GM12878 (cell line): Measurements from ENCODE around the gene RASGEF1B. TPM values are rescaled to one million over a fixed set of nuclear protein-coding genes. Genes with fewer than 3 reads are reported as not detected.

ENCODE experiments used
- ATAC-seq: fragments of 200-7000 bp; cut with Tn5 transposase; 3 replicates; pipeline ENCODE4 v1.9.1; 2020; ENCODE audit warnings: mild to moderate bottlenecking, moderate library complexity
- BruUV-seq: library from RNA; stranded (reverse); fragments of 400-500 nt; replicated peaks from 2 replicates; lab custom pipeline; 2021; lab: Mats Ljungman, UMichigan
- CTCF ChIA-PET: fragments of 300-600 bp; sonication (Branson Sonifier 250); formaldehyde crosslinking; extraction: SDS; loops from one replicate; lab custom pipeline; 2021; ENCODE audit warnings: inconsistent platforms; lab: Yijun Ruan, JAX
- POLR2A ChIA-PET: fragments of 350-600 bp; formaldehyde crosslinking; extraction: SDS; loops from one replicate; lab custom pipeline; 2021; ENCODE audit warnings: inconsistent platforms; lab: Charles Lee
- RAD21 ChIA-PET: fragments of 300-600 bp; sonication (Branson Sonifier 250); formaldehyde crosslinking; loops from one replicate; lab custom pipeline; 2023; ENCODE audit warnings: antibody characterized with exemption; ENCODE audit not compliant: unreplicated experiment; lab: Charles Lee
- SMC1A ChIA-PET: fragments of 300-600 bp; sonication (Branson Sonifier 250); formaldehyde crosslinking; loops from one replicate; lab custom pipeline; 2023; ENCODE audit not compliant: unreplicated experiment, uncharacterized antibody; lab: Charles Lee
- DNase-seq: peaks from one replicate; pipeline ENCODE4 v3.0.0-alpha.2; 2011; ENCODE audit warnings: low read depth, low spot score
- FAIRE-seq: peaks from 3 replicates; lab custom pipeline; 2011; peaks lifted over from hg19 to GRCh38; lab: Jason Lieb, UNC
- H2AFZ ChIP-seq: 2 replicates; pipeline ENCODE4 v1.6.0; 2011; ENCODE audit warnings: low read depth, low read length, control low read depth; ENCODE audit not compliant: control insufficient read depth
- H3K27ac ChIP-seq: 2 replicates; pipeline ENCODE4 v1.5.1; 2011; ENCODE audit warnings: control low read depth; ENCODE audit not compliant: control insufficient read depth, insufficient read depth
- H3K27me3 ChIP-seq, 2 experiments: replicated peaks in 1 of 2; 2 replicates each; pipeline versions ENCODE4 v1.6.0 to v1.6.1; 2011; ENCODE audit warnings: low read length in 1 of 2; ENCODE audit not compliant: control insufficient read depth in 2 of 2, insufficient read depth in 2 of 2
- H3K36me3 ChIP-seq, 2 experiments: 2 replicates each; pipeline ENCODE4 v1.5.1; 2011; ENCODE audit warnings: low read length in 1 of 2; ENCODE audit not compliant: control insufficient read depth in 2 of 2, insufficient read depth in 2 of 2
- H3K4me1 ChIP-seq: 2 replicates; pipeline ENCODE4 v1.6.1; 2011; ENCODE audit warnings: mild to moderate bottlenecking, low read length, moderate library complexity, mixed read lengths; ENCODE audit not compliant: control insufficient read depth, insufficient read depth
- H3K4me2 ChIP-seq: 2 replicates; pipeline ENCODE4 v1.6.0; 2011; ENCODE audit warnings: control low read depth; ENCODE audit not compliant: control insufficient read depth, insufficient read depth
- H3K4me3 ChIP-seq: fragments of 200-600 bp; sonication (generic); 2 replicates; pipeline ENCODE4 v1.5.1; 2016
- H3K79me2 ChIP-seq: 2 replicates; pipeline ENCODE4 v1.6.0; 2011; ENCODE audit warnings: low read length; ENCODE audit not compliant: control insufficient read depth, insufficient read depth
- H3K9ac ChIP-seq: 2 replicates; pipeline ENCODE4 v1.8.0; 2011; ENCODE audit warnings: low read length, control low read depth, mixed read lengths; ENCODE audit not compliant: control insufficient read depth, insufficient read depth
- H3K9me3 ChIP-seq: replicated peaks from 3 replicates; pipeline ENCODE4 v1.5.1; 2011; ENCODE audit warnings: mild to moderate bottlenecking, low read length; ENCODE audit not compliant: control insufficient read depth, insufficient read depth
- H4K20me1 ChIP-seq: 2 replicates; pipeline ENCODE4 v1.6.0; 2011; ENCODE audit not compliant: control insufficient read depth, insufficient read depth
- ASH2L ChIP-seq: fragments of 300-600, 200-600 bp; sonication (generic); IDR thresholded peaks from 2 replicates; pipeline ENCODE4 v1.6.1; 2017; ENCODE audit warnings: low read depth, mild to moderate bottlenecking, borderline replicate concordance
- BMI1 ChIP-seq: fragments of 450-650 bp; IDR thresholded peaks from 2 replicates; pipeline ENCODE4 v1.6.1; 2016; ENCODE audit warnings: mild to moderate bottlenecking, moderate library complexity, borderline replicate concordance
- CEBPZ ChIP-seq: fragments of 150-350 bp; IDR thresholded peaks from 2 replicates; pipeline ENCODE4 v1.6.1; 2016; ENCODE audit warnings: low read depth, low read length
- CREB1 ChIP-seq: IDR thresholded peaks from 2 replicates; pipeline ENCODE4 v1.6.1; 2012; ENCODE audit warnings: low read depth, mild to moderate bottlenecking, inconsistent platforms
- IKZF2 ChIP-seq, 2 experiments: fragments of 450-650 bp; IDR thresholded peaks; 2 replicates each; pipeline ENCODE4 v1.6.1; 2017; ENCODE audit warnings: mild to moderate bottlenecking in 2 of 2, moderate library complexity in 2 of 2
- KAT2A ChIP-seq: conservative IDR thresholded peaks from 2 replicates; pipeline ENCODE4 v1.6.1; 2011; ENCODE audit warnings: low read depth, low read length; ENCODE audit not compliant: control insufficient read depth
- MEF2A ChIP-seq: IDR thresholded peaks from 2 replicates; pipeline ENCODE4 v1.6.1; 2011; ENCODE audit warnings: low read depth, mild to moderate bottlenecking, low read length, moderate library complexity; ENCODE audit not compliant: insufficient read depth
- NFXL1 ChIP-seq: fragments of 450-650 bp; IDR thresholded peaks from 2 replicates; pipeline ENCODE4 v1.6.1; 2017; ENCODE audit warnings: antibody characterized with exemption, mild to moderate bottlenecking, borderline replicate concordance
- RFX5 ChIP-seq: IDR thresholded peaks from 2 replicates; pipeline ENCODE4 v1.6.1; 2011; ENCODE audit warnings: low read depth, low read length, improper control_type of control experiment
- SMAD5 ChIP-seq: IDR thresholded peaks from 2 replicates; pipeline ENCODE4 v1.6.1; 2016; ENCODE audit warnings: antibody characterized with exemption, low read depth
- SREBF1 ChIP-seq: IDR thresholded peaks from 2 replicates; pipeline ENCODE4 v1.6.1; 2012; ENCODE audit warnings: mild to moderate bottlenecking, low read length
- STAT3 ChIP-seq: IDR thresholded peaks from 2 replicates; pipeline ENCODE4 v1.6.1; 2011; ENCODE audit warnings: low read depth, low read length, improper control_type of control experiment
- ZBTB33 ChIP-seq: fragments of 450-650 bp; IDR thresholded peaks from 2 replicates; pipeline ENCODE4 v1.6.1; 2017; ENCODE audit warnings: mild to moderate bottlenecking
- ZNF384 ChIP-seq: IDR thresholded peaks from 2 replicates; pipeline ENCODE4 v1.6.1; 2012; ENCODE audit warnings: low read depth, mild to moderate bottlenecking, low read length, improper control_type of control experiment, borderline replicate concordance
- WGBS: methylation state at CpG from one replicate; pipeline ENCODE4 v1.1.6; 2016; ENCODE audit warnings: low lambda C conversion rate; ENCODE audit not compliant: insufficient replicate concordance, insufficient coverage; ENCODE audit errors: missing lambda C conversion rate; 5-methylcytosine and 5-hydroxymethylcytosine counted together
- in situ Hi-C: fragments of 300-500 bp; cut with MboI; formaldehyde crosslinking; loops from 9 replicates; pipeline ENCODE4 v1.14.3; 2018; ENCODE audit warnings: mixed read lengths
- intact Hi-C: fragments of 100-400 bp; cut with micrococcal nuclease; formaldehyde crosslinking; loops from one replicate; pipeline ENCODE4 v1.14.2; 2022; ENCODE audit not compliant: unreplicated experiment
- polyA plus RNA-seq, 11 experiments: library from polyadenylated mRNA; depleted of rRNA in 4 of 11; unstranded in 6 of 11; stranded (reverse) in 5 of 11; fragments of >200 nt; fragmentation: Nextera tagmentation in 4 of 11; fragmentation: Illumina TruSeq in 1 of 11; extraction: Ambion mirVana in 4 of 11; extraction: Trizol in 1 of 11; gene quantifications; 1 replicate in 1 of 11; 2 replicates in 10 of 11; pipeline versions ENCODE4 v1.2.1 to v1.2.3, GENCODE V29; 2011 to 2016; ENCODE audit warnings: inconsistent platforms in 2 of 11, missing spikeins in 2 of 11, low read depth in 1 of 11
- total RNA-seq, 4 experiments: library from RNA; depleted of rRNA in 3 of 4; stranded (reverse); fragments of >200 nt in 3 of 4; fragmentation: Illumina TruSeq in 1 of 4; extraction: Trizol in 1 of 4; gene quantifications; 2 replicates each; pipeline versions ENCODE4 v1.2.1 to v1.2.3, GENCODE V29; 2013 to 2021
- TF ChIP-seq, protein P1 (sequence below): fragments of 450-650 bp; IDR thresholded peaks from 2 replicates; pipeline ENCODE4 v1.6.1; 2014; ENCODE audit warnings: mild to moderate bottlenecking
- TF ChIP-seq, protein P2 (sequence below): IDR thresholded peaks from 2 replicates; pipeline ENCODE4 v1.6.1; 2011; ENCODE audit warnings: borderline replicate concordance, low read depth, mild to moderate bottlenecking, moderate library complexity, mixed read lengths, low read length; ENCODE audit not compliant: insufficient read depth; ENCODE audit errors: extremely low read length
- TF ChIP-seq, protein P3 (sequence below): IDR thresholded peaks from 2 replicates; pipeline ENCODE4 v1.6.1; 2012; ENCODE audit warnings: low read length, inconsistent platforms

The RASGEF1B gene
- total and polyA plus RNA-seq, 10 of the 15 experiments (the other 5 are each of a cell fraction or from before 2014, with no cell fraction given): 0.03 to 0.24 (median 0.10) TPM; not detected in 2

GRCh38 chr4:81454499-81454898 lies 17.2 kb downstream of the RASGEF1B start:
- in situ Hi-C loops: no loop called here
- no peaks in the 10 kb centered on the region for H3K9me3 ChIP-seq
- H3K4me2 ChIP-seq: no peak overlapping the region
- no peak overlapping the region for H2AFZ ChIP-seq
- FAIRE-seq (no peak), DNase-seq (no peak), ATAC-seq (no peak)
- H3K79me2 ChIP-seq: no peaks in the 10 kb centered on the region
- intact Hi-C loops: no loop called here
- SMC1A ChIA-PET: no interaction called here
- BruUV-seq: no TSS peak
- CTCF ChIA-PET: interaction anchor here (3.3 kb wide), 1 partner anchor 11 kb away, joined by 20 read pairs; no protein-coding TSS in a partner anchor
- H3K27ac ChIP-seq: no peak overlapping the region
- H4K20me1 ChIP-seq: no peaks in the 10 kb centered on the region
- WGBS: 2% methylated on average over 5 of the region's 5 CpGs
- H3K4me1 ChIP-seq: no peaks in the 10 kb centered on the region
- POLR2A ChIA-PET: no interaction called here
- RAD21 ChIA-PET: no interaction called here
- TF ChIP-seq NFXL1 (no peak), CEBPZ (no peak), STAT3 (no peak), MEF2A (no peak), KAT2A (no peak), ZNF384 (no peak), ZBTB33 (no peak), SREBF1 (no peak), RFX5 (no peak), SMAD5 (no peak), ASH2L (no peak), CREB1 (no peak), BMI1 (no peak), IKZF2 (IDR thresholded peaks at IDR 0.05) (no peak)
- TF ChIP-seq, protein P1, sequence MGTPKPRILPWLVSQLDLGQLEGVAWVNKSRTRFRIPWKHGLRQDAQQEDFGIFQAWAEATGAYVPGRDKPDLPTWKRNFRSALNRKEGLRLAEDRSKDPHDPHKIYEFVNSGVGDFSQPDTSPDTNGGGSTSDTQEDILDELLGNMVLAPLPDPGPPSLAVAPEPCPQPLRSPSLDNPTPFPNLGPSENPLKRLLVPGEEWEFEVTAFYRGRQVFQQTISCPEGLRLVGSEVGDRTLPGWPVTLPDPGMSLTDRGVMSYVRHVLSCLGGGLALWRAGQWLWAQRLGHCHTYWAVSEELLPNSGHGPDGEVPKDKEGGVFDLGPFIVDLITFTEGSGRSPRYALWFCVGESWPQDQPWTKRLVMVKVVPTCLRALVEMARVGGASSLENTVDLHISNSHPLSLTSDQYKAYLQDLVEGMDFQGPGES: no peak
- TF ChIP-seq, protein P2, sequence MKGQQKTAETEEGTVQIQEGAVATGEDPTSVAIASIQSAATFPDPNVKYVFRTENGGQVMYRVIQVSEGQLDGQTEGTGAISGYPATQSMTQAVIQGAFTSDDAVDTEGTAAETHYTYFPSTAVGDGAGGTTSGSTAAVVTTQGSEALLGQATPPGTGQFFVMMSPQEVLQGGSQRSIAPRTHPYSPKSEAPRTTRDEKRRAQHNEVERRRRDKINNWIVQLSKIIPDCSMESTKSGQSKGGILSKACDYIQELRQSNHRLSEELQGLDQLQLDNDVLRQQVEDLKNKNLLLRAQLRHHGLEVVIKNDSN: no peak
- TF ChIP-seq, protein P3, sequence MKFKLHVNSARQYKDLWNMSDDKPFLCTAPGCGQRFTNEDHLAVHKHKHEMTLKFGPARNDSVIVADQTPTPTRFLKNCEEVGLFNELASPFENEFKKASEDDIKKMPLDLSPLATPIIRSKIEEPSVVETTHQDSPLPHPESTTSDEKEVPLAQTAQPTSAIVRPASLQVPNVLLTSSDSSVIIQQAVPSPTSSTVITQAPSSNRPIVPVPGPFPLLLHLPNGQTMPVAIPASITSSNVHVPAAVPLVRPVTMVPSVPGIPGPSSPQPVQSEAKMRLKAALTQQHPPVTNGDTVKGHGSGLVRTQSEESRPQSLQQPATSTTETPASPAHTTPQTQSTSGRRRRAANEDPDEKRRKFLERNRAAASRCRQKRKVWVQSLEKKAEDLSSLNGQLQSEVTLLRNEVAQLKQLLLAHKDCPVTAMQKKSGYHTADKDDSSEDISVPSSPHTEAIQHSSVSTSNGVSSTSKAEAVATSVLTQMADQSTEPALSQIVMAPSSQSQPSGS: no peak
- H3K27me3 ChIP-seq: no peaks in the 10 kb centered on the region
- H3K4me3 ChIP-seq: no peak overlapping the region
- no peaks in the 10 kb centered on the region for H3K36me3 ChIP-seq
- no peak overlapping the region for H3K9ac ChIP-seq
